HG03439 (cell line): ENCODE measurements around the gene EEFSEC.

Source experiments
- ATAC-seq: cut with Tn5 transposase; IDR thresholded peaks from one replicate; pipeline ENCODE4 v1.9.1; 2021; ENCODE audit warnings: mild to moderate bottlenecking, moderate library complexity; ENCODE audit not compliant: unreplicated experiment

EEFSEC gene

DNA sequence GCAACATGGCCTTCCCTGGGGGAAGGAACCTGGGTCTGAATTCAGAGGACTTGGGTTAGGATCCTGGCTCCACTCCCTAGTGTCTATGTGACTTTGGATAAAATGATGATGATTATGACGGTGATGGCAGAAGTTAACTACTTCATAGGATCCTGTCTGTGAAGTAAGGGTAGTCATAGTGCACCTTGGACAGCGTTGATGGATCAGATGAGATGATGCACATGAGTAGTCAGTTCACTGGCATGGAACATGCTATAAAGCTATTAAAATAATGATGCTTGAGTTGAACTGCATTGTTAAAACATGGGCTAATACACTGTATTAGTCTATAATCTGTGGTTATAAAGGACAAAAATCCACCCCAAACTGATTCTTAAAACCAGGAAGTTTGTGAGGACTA lies 62.0 kb downstream of the EEFSEC start:
- ATAC-seq: no peak

DNA sequence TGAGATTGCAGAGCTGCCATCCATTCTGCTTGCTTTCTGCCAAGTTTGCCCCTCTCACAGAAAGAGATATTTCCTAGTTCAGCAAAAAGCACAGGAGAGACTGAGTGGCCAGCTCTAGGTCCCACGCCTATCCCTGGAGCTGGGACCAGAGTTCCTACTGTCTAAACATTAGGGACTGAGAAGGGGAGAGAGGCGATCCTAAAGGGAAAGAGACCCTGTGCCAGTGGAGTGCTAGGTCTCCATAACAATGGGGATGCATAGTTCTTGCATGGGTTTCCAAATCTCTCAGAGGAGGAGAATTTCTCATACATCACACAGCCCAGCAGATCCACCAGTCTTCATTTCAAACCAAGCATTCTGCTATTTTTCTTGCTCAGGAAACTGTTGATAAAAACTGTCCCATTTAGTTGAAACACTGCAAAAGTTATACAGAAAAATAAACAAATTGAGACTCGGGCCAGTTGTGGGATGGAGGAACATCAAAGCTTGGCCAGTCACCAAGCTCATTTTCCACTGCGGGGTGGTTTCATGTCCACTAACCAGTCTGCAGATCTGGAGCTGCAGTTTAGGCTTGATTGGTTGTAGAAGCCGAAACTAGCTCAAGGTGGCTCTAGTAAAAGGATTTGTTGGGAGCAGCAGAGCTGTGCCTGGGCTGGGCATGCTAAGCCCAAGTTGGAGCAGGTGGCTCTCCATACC lies 62.7 kb downstream of the EEFSEC start:
- ATAC-seq: no peak

DNA sequence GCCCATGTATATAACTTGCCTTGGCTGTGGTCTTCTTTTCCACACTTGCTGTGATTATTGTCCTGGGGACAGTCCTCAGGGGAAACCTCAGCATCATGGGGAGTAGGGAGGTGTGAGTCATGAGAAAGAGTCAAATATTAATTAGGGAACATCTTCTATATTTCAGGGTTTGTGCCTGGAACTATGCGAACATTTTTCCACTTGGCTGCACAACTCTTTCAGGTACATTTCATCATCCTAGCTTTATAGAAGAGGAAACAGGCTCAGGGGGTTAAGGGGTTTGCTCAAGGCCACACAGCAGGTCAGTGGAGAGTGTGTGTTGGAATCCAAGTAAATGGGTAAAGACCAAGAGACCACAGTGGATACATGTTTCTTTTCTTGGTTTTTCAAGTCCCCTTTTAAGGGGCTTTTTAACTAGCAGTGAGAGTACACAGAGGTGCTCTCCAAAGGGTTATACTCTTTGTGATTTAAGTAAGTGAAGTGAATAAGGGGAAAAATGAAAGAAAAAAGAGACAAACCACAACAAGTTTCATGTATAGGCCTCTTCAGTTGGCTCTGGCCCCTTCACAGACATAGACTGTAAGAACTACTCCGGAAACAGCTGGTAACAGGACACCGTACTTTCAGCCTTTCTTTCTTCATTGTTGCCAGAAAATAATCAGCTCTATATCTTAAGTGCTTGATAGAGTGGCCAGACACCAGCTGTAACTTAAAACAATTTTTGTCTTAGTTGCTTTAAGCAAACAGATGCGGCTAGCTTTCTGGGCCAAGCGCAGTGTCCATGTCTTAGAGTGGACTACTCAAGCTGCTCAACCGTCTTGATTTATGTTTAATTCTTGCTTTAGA lies 64.6 kb downstream of the EEFSEC start:
- no peak for ATAC-seq

DNA sequence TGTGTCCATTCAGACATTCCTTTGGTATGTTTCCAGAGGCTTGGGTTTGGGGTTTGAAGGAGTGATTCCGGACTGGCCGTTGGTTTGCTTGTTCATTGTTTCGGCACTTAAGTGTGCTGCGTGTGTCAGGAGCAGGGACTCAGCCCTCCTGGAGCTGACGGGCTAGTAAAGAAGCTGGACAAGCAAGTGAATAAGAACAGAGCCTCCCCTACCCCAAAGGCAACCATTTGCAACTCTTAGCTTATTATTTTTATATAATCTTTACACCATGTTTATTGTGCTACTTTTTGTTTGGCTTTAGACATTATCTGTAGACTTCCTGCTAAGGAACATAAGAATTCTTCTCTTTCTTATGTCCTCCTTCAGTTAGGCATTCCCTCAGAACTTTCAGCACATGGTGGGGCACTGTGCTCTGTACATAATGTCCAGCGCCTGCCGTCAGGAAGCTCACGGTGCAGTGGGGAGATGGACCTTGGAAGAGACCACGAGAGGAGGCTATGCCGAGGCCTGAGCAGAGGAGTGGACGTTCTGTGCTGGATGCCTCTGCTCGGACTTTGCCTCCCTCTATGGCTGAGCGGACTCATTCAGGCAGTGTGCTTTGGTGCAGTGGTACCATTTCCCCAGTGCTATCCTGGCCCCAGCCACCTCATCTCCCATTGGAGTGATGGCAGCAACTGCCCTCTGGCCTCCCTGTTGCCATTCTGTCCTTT lies 65.4 kb downstream of the EEFSEC start:
- no peak for ATAC-seq

DNA sequence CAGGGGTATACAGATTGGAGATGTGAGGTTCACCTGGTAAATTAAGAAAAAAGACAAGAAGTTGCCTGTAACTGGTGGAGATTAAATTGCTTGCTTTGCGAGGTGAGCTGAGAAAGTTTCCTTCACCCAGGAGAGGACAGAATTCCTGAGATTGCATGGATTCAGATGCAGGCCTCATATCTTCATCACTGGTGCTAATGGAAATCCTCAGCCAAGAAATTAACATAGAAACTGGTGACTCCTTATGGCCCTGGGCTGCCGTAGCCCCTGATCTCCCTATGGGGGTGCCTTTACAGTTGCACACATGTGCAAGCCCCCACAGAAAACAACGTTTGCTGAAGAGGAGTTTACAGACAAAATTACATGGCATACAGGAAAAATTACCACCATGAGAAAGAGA lies 68.0 kb downstream of the EEFSEC start:
- no peak for ATAC-seq

DNA sequence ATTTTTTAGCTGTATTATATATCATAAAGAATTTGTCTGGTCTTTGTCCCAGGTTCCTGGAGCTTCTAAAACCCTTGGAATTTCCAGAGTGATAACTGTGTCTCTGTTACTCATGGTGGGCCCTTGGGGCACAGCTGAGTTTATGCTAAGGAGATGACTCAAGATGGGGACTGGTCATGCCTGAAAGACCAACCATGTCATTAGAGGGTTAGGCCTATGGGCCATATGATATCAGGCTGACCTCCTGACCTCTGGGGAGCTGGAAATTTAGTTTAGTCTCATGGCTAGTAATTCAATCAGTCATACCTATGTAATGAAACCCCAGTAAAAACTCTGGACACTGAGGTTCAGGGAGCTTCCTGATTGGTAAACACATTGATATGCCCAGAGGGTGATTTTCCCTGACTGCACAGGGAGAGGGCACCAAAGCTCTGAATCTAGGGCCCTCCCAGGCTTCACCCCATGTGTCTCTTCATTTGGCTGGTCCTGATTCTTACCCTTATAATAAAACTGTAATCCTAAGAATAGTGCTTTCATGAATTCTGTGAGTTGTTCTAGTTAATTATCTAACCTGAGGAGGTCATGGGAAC lies 69.6 kb downstream of the EEFSEC start:
- ATAC-seq: no peak

DNA sequence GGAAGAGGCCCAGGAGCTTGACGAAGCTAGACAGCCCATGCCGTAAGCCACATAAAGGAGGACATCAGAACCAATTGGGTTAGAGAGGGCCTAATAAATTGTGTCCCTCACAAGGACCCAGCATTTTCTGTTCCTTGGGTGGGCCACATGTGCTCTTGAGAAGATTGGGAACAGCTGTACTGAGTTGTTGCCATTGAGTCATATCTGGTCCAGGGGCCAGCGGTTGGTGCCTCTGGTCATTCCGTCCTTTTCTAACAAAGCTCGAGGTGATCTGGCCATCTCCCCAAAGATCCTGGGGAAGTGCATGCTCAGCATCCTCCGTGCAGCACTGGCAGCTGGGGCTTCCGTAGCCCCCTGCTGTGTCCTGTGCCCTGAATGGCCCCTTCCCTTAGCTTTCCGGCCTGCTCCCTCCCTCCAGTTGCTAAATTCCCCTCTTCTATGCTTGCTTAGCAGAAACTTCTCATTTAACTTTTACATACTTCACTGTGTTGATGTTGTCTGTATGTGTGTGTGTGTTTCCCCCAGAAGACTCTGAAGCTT lies 73.0 kb downstream of the EEFSEC start:
- no peak for ATAC-seq

DNA sequence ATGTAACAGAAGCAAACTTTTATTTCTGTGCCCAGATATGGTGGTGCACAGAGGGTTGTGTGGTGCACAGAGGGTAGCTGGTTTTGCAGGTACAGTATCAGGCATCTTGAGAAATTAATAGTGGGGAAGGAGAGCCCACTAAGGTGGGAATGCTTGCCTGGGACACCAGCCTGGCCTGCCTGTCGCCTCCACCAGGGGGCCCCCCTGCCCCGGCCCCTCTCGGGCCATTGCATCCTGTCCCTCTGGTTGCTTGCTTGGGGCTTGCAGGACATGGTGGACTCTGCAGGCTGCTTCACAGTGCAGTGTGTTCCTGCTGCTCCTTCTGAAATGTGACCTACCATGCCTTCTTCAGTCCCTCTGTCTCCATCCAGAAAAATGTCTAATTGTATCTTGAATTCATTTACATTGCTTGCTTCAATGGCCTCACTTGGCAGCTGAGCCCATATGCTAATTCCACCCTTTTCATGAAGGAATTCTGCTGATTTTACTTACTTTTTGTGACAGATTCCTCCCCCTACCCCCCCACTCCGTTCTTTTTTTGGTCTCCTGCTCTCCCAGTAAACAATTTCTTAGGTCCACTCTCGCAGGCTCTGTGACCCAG lies 73.6 kb downstream of the EEFSEC start:
- ATAC-seq: no peak

DNA sequence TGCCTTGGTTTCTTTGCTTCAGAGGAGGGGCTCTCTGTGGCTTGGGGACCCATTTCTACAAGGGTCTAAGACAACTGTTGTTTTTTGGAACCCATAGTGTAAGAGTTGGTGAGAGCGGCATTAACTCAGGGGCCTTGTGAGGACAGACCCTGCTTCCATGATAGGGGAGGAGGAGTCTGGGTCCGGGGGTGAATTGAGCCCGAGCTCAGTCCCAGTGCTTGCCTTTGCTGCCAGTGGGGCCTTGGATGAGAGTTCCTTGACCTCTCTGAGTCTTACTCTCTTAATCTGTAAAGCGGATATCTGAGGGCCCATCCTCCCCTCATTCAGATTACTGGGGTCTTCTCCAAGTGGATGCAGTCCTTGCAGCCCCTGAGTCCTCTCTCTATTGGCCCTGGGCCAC lies 74.2 kb downstream of the EEFSEC start:
- no peak for ATAC-seq

DNA sequence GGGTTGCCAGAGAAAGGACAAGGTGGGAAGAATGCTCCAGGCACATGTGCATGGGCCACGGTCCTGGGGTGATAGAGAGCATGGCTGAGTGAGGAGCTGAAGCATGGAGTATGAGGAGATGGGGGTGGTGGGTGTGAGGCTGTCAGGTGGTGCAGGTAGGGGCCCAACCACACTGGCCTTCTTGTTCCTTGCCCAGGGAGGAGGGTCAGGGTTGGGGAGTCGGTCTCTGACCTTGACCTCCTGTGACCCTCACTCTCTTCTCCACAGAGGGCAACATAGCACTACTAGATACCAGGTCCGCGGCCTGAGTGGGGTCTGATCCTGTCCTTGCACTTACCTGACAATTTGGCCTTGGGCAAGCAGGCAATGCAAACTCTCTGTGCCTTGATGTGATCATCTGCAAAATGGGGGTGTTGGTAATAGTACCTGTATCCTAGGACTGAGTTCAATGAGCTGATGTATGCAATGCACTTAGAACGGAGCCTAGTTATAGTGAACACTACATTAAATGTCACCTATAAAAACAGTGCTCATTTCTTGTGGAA lies 75.2 kb downstream of the EEFSEC start:
- ATAC-seq: no peak

DNA sequence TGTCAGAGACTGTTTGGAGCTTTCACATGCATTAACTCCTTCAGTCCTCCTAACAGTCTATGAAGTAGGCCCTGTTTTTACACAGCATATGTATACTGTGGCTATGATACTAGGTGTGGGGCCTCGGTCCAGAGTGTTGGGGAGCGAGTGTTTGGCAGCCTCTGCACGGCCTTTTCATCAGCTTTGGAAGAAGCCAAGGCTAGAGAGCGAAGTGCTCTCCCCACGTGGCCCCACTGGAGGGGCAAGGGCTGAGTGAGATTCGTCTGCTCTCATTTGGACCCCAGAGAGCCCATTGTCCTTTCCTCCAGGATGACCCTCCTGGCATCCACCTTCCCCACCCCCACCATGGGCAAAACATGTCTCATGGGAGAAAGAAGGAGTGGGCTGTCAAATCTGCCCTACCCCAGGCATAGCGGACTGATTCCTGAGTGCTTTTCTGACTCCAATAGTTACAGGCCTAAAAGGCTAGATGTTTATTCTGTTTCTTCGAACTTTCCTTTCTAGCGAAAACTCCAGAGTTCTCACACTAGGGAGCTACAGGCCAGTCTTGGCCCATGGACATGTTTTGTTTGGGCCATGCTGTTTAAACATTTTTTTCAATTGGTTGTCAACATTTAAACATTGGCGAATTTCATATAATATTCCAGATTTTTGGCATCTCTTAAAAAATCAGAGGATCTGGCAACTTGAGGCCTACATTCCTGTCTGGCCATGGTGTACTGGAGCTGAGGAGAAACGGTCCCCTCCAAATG lies 76.0 kb downstream of the EEFSEC start:
- ATAC-seq: no peak

DNA sequence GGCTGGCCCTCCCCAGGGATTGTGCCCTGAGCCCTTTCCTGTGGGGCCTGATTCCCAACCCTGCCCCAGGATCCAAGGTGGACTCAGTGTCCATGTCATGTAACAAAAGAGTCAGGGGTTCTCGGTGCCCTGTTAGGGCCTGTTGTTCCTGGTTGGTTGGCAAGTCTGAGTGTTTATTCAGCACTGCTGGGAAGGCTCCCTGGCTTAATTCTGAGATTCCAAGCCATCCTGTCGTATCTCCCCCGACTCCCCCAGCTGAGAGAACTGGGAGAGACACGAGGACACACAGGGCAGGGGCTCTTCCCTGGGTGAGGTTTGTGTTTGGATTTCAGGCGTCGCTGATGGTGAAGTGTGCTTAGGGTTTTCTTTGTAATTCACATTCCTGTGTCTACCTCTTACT lies 78.3 kb downstream of the EEFSEC start:
- no peak for ATAC-seq

DNA sequence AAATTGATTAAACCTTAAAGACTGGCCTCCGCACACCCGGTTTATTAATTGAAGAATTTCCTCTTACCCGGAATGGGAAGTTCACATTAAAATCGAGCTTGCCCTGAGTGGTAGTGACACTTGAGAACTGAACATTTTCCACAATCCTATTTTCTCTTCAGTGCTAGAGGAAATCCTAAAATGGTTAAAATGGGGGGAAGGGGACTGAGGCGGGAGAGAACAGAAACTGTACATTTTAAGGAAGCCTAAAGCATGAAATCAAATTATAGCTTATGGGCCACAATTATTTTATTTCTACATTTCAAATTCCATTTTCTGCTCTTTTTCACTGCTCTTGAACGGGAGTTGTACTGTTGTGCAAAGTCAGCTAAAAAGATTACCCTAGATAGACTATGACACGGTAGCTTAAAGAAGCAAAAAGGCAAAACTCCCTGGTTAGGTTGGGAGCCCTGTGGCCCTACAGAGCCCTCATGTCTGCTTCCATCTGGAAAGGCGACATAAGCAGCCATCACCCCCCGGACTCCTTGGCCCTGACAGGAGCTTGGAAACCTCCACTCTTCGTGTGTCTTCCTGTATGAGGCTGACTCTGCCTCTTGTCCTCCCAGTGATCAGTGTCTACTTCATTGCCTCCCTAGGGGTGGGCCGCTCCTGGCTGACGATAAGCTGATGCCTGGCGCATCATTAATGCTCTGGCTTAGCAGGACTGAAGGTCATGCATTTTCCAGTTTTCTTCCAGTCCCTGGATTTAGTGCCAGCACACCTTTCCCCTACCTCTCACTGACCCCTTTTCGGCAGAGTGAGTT lies 79.3 kb downstream of the EEFSEC start:
- ATAC-seq: no peak

DNA sequence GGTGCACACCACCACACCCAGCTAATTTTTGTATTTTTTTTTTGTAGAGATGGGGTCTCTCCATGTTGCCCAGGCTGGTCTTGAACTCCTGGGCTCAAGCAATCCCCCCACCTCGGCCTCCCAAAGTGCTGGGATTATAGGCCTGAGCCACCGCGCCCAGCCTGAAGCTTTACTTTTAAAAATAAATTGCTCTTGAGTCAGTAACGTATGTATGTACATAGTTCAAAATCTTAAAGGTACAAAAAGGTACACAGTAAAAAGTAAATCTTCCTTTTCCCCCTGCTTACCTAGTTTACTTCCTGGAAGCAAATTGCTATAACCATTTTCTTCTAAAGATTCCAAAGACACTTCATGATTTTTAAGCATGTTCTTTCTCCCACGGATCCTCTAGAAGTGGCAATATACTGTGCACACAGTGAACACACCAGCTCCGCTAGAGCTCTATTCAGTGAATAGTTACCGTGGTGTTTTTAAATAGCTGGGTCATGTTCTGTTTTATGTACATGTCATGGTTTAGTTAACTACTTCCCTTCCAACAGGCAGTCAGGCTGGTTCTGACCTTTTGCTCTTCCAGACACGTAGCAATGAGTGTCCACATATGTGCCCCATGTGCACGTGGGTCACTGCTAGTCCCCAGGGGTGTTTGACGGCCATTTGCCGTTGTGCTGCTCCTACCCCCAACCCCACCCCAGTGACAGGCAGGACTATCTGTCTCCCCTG lies 82.1 kb downstream of the EEFSEC start:
- no peak for ATAC-seq

DNA sequence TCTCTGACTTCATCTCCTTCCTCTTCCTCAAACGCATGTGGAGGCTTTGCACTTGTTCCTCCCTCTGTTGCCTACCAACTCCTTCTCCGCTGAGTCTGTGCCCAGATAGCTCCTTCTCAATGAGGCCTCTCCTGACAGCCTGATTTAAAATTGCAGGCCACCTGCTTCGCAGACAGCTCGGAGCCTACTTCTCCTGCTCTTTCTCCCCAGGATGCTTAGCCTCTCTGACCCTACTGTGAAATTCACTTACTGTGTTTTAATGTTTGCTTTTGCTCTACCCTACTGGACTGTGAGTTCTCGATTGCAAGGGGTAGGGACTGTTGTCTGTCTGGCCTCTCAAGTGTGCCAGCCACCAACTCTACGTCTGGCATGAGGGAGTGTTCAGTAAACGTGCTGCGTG lies 83.4 kb downstream of the EEFSEC start:
- no peak for ATAC-seq

DNA sequence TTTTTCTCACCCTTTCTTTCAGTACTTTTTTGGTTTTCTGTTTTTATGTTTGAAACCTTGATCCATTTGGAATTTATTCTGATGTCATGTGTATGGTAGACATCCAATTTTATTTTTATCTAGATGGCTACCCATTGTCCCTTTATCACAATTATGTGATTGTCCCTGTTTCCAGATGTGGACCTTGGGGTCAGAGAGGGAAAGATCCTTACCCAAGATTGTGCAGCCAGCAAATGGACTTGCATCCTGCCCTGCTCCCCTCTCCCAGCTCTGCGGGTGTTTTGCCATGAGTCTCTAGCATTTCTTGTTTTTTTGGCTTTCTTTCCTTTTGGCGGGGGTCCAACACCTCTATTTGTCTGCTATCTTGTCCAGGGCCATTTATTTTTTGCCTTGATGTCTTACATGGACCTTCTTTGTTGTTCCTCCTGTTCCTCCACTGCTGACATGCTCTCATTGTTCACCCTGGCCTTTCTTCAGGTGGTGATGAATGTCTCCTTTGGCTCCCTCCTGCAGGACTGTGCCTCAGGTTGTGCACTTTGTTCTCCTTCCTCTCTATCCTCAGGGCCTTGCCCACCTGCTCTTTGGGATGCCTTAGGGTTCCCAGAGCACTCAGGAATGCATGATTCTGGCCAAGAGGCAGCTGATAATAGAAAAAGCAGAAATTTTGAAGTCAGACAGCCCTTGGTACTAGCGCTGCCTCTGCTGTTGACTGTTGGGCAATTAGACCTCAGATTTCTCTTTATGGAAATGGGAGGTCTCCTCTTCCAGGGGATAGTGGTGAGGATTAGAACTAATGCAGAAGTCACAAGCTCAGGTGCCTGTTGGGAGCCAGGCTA lies 84.3 kb downstream of the EEFSEC start:
- ATAC-seq: no peak

DNA sequence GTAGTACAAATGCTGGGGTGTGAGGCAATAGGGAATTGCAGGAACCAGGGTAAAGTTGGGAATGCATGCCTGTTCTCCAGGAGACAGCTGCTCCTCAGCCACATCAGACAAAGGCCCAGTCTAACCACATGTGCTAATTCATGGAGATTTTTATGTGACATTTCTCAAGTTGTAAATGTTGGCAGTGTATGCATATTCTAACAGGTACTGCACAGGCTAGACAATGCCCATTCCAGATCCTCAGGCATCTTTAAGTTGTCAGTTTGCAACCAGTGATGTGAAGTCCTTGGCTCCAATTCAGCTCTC lies 84.9 kb downstream of the EEFSEC start:
- no peak for ATAC-seq

DNA sequence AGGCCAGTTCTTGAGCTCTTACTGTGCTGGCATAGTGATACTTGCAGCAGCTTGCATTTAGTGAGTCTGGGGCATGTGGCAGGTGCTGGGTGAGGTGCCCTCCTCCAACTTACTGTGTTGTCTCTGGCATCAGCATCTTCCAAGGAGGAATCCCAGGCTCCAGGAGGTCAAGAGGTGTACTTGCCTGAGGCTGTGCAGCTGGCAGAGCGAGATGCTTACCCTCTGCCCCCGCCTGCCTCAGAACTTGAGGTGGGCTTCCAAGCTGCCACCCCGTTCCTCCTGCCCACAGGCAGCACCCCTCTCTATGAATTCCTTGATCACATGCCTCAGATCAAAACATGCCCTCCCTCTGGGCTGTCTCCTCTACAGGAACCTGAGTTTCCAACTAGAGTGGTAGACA lies 86.0 kb downstream of the EEFSEC start:
- no peak for ATAC-seq
